HG03025 (cell line): ENCODE results near the gene OGFR.
"Not testable (repeated sequence)": the region's sequence is repeated elsewhere in the genome, so short reads cannot be mapped to it uniquely, and the experiment has no call there.

ENCODE experiments used
- ATAC-seq: cut with Tn5 transposase; IDR thresholded peaks from one replicate; pipeline ENCODE4 v1.9.1; 2021; ENCODE audit warnings: mild to moderate bottlenecking, moderate library complexity; ENCODE audit not compliant: unreplicated experiment, low FRiP score

Gene OGFR

GRCh38 chr20:62853304-62853703 lies 48.7 kb downstream of the OGFR start:
- ATAC-seq, result not testable (repeated sequence)

- no peak for ATAC-seq
Observed at GRCh38 chr20:62854121-62854520, 49.5 kb downstream of the OGFR start.

GRCh38 chr20:62855120-62855519 lies 50.5 kb downstream of the OGFR start:
- ATAC-seq, result no peak

DNA sequence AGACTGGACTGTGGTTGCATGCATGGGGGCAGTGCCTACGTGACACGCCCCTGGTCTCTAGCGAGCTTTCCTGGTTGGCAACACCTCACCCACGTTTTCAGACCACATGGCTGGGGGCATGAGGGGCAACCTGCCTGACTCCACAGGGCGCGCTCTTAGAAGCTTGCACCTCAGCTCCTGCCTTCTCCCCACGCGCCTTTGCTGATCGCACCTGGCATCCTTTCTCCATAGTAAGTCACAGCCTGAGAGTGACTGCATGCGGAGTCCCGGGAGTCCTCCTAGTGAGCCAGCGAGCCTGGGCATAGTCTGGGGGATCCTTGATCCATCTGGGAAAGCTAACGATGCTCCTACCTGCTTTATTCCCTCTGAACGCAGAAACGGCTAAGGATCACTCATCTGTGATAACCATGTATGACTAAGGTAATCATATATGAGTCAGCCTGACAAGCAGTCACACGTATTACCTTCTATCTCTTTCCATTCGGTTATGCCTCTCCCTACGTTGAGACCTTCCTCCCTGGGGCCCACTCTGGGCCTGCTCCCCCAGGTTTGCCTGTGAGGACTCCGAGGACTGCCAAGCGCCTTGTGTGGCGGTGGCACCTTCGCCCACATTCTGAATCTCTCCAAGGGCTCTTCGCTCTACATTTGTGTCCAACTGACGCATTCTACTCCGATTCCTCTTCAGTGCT lies 52.4 kb downstream of the OGFR start:
- no peak for ATAC-seq

DNA sequence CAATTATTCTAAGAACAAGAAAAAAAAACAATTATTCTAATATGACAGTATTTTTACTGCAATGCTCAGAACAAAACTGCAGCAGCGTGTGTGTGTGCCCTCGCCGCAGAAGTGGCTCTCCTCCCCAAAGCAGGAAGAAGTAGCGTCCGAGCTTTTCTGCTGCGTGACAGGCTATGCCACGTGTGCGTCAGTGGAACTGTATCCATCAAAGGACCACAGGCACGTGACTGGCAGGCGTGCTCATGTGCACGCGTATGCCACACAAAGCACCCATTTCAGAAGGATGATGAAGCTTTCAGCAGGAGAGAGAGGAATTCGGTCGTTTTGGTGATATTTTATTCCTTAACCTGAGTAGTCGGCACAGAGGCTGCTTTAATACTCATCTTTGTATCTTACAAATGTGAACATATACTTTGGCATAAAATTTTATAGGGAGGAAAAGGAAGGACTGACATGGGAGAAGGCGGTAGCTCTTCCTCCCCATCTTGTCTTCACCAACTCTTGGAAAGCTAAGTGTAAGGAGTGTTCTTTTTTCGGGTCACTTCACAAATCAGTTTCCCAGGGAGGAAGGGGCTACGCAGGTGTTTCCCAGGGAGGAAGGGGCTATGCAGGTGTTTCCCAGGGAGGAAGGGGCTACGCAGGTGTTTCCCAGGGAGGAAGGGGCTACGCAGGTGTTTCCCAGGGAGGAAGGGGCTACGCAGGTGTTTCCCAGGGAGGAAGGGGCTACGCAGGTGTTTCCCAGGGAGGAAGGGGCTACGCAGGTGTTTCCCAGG lies 53.6 kb downstream of the OGFR start:
- ATAC-seq, result no peak

- no peak for ATAC-seq
Observed at GRCh38 chr20:62859721-62860120, 55.1 kb downstream of the OGFR start.

DNA sequence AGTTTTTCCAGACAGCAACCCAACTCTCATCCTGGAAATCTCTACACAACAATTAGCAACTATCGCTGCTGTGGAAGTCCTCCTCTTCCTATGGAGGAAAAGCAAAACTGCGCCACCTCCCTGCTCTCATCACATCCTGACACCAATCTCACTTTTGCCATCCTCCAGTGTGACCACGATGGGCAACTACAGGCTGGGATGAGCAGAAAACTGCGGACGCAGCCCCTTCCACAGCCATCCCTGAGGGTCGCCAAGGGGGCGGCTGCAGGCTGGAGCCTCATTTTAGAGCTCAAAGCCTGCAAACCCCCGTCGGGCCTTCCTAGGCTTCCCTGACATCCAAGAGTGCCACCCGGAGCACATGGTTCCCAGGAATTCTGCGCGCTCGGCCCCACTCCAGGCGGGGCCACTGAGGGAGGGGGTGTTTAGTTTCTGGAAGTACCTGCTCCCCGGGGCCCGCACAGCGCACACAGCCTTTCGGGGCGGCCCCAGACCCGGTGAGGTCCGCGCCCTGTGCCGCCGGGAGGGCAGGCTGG lies 55.8 kb downstream of the OGFR start:
- no peak for ATAC-seq

DNA sequence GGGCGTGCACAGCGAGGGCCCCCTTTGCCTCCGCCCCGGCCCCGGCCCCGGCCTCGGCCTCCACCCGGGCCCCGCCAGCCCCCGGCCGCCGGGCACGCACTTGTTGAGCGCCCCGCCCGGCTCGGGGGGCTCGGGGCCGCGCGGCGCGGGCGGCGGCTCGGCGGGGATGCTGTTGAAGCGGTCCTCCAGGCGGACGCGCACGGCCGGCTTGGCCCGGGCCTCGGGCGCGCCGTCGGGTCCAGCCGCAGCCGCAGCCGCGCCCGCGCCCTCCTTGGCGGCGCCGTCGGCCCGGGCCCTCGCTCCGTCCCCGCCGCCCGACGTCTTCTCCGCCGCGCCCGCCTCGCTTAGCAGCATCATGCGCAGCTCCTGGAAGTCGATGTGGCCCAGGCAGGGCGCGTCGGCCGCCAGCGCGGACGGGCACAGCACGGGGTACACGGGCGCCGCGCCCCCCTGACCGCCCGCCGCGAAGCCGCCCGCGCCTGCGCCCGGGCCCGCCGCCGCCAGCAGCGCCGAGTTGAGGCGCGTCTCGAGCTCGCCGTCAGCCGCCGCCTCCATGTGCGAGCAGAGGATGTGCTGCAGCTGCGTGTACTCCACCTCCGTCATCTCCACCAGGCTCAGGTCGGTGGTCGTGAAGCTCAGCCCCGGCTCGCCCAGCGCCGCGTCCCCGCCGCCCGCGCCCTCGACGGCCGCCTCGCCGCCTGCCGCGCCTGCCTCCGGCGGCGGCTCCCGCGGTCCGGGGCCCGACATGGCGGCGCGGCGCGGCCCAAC lies 56.5 kb downstream of the OGFR start:
- ATAC-seq, result peak; percentile 21

GRCh38 chr20:62861726-62862336 lies 57.2 kb downstream of the OGFR start, which contains the start of gene TCFL5:
Gene TCFL5, minus strand, starts transcription at chr20:62861822. Its CDS starts 152 bp downstream, at chr20:62861670.
- peak; percentile 53 for ATAC-seq
